HL-60/S4 treated with phorbol 12-myristate 13-acetate at 8.2 ng/mL for 4 days and 3 days (cell line): Measurements from ENCODE around the gene LANCL2.
"Not testable (repeated sequence)": the region's sequence is repeated elsewhere in the genome, so short reads cannot be mapped to it uniquely, and the experiment has no call there.

Source experiments
- in situ Hi-C: fragments of 300-500 bp; cut with MboI; formaldehyde crosslinking; loops from 2 replicates; pipeline ENCODE4 v1.15.0; 2022; ENCODE audit warnings: low sequenced_read_pairs

Gene LANCL2

DNA sequence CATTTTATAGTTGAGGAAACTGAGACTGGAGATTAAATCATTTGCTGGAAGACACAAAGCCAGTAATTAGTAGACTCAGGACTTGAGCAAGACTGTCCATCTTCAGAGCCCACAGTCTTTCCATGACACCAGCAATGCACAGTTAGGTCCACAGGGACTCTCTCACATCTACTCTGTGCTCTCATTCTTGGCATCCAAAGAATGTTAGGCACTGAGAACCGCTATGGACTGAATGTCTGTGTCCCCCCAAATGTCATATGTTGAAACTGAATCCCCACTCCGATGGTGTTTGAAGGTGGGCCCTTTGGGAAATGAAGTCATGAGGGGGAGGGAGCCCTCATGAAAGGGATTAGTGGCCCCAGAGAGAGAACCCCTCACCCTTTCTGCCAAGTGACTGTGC, 100.6 kb downstream of the LANCL2 start:
- in situ Hi-C loops = no loop called here

GRCh38 chr7:55467047-55467593, 102.0 kb downstream of the LANCL2 start:
- in situ Hi-C loops = no loop called here

- in situ Hi-C loops = no loop called here
Observed at GRCh38 chr7:55468495-55468894, 103.4 kb downstream of the LANCL2 start.

DNA sequence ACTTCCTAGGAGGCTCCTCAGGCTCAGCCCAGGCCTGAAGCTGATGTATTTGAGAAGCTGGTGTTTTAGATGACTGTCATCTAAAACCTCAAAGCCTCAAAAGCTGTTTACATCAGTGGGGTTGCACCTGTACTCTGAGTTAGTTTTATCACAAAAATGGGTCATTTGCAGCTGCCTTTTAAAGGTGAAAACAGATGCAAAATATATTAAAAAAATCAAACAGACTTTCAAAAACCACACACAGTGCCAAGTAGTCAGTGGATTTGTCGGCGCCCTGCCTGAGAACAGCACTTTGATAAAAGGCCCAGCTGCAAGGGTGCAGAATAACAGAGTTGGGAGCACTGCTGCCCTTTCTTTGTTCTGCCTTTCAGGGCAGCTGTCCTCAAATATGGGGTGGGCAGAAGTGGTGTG, 104.1 kb downstream of the LANCL2 start:
- in situ Hi-C loops = no loop called here

DNA sequence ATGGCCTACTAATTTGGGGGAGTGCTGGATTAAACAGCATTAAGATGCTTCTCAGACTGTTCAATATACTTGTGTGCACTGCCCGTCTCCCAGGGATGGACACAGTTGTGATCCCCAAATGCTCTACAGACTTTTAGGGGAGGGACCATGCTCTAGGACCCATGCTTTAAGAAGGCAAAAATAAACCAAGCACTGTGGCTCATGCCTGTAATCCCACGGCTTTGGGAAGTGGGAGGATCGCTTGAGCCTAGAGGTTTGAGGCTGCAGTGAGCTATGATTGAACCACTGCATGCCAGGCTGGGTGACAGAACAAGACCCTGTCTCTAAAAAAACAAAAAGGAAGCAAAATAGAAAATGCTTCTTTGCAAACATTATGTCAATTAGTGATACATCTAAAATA, 104.6 kb downstream of the LANCL2 start:
- in situ Hi-C loops = no loop called here

DNA sequence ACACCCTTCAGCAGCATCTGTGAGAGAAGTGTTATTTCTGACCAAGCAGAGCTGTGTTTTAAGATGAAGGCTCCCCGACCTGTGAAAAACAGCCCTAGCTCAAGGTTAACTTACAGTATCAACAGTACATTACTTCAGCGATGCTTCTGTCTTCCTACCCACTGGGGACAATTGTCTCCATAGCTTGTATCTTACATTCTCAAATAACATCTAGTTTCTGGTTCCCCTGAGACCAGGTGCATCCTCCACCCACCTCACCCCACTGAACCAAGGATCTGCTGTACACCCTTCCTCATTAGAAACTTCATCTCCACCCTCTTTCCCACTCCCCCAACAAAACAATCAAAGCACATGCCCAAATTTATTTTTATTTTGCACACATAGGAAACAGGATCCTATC, 105.1 kb downstream of the LANCL2 start:
- in situ Hi-C loops = no loop called here

GRCh38 chr7:55471594-55471993, 106.5 kb downstream of the LANCL2 start:
- in situ Hi-C loops = not testable (repeated sequence)

- in situ Hi-C loops = not testable (repeated sequence)
Observed at GRCh38 chr7:55472406-55472805, 107.3 kb downstream of the LANCL2 start.

DNA sequence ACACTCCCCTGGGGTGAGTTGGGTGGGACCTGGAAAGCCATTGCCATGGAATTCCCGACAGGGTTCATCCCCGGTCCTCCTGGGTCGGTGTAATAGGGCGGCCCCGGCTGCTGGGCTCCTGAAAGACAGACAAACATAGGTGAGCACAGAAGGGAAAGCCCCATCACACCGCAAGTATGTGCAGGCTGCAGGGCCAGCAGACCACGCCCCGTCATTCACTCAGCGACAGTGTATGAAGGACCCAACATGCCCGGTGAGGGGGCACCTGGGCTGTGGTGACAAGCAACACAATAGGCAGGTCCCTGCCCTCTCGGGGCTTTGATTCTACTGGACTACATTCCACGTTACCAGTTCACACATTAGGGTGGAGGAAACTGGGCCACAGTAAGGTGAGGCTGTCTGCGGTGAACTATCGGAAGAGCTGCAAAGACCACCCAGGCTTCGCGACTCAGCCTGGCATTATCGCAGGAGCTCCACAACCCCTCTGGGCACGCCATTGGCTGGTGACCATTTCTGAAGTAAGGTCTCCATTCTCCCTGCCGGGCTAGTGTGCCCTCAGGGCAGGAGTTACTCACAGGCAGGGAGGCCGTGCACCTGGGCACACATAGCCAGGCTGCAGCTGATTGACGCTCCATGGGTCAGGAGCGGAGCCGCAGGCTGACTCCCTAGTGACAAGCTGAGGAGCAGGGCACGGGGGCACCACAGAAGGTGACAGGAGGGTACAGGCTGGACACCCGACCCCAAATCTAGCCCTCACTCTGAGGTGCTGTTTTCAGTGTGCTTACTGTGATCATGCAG, 108.0 kb downstream of the LANCL2 start:
- in situ Hi-C loops = no loop called here

GRCh38 chr7:55473932-55474331, 108.8 kb downstream of the LANCL2 start:
- in situ Hi-C loops = no loop called here

DNA sequence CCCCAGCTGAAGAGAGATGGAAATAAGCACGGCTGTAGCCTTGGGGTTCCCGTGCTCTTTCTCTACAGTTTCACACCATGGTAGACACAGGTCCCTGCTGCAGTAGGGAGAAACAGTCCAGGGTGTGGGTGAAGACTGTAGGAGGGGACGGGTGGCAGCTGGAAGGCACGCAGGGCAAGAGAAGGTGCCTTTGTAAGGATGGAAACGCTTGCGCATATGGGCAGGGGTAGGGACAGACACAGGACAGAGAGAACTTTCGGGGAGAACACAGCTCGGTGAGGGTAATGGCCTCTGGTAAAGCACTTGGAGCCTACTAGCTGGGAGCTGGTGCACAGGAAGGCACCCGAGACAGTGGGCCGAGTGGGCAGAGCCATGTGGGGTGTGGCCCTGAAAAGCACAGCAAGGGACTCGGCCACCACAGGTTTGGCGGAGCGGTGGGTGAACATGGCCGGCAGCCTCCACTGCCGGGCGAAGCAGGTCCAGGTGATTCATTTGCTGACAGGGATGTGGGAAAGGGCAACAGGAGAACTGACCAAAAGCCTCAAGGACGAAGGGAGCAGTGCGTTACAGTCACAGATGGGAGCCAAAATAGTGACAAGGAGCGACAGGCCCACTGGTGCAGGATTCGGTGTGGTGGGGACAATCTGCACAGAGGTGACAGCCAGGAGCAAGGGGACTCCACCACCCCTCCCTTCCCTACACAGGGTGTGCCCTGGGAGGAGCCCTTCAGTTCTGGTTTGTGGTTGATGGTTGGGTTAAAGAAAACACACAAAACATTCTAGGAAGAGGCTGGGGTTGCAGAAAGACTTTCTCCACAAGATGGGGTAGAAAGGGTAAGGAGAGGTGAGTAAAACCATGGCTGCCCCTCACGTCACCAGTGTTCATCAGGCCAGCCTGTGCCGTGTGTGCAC, 110.1 kb downstream of the LANCL2 start:
- in situ Hi-C loops = no loop called here

GRCh38 chr7:55475855-55476803, 111.0 kb downstream of the LANCL2 start:
- in situ Hi-C loops = no loop called here

- in situ Hi-C loops = no loop called here
Observed at GRCh38 chr7:55476852-55477780, 112.0 kb downstream of the LANCL2 start.

DNA sequence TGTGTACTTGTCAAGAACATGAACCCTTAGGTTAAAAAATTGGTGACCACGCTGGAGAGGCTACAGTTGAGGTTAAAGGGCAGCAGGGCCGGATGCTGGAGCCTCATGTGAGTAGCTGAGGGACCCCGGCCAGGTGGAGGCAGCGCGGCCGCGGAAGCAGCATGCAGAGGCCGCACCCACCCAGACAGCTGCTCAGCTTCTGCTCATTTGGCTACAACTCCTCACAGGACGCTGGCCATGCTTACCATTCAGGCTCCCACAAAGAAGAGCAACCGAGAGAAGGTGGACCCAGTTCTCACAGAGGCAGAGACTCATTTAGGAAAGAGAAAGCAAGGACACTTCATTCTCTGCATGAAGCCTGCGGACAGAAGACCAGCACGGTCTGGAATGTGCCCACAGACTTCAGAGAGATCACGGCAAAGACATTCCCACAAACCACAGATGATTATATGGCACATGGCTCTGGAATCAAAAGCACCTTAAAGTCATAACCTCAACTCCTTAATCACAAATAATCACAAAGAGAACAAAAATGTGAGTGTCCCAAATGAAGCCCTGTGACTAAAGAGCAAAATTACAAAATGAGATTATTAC, 112.7 kb downstream of the LANCL2 start:
- in situ Hi-C loops = no loop called here

GRCh38 chr7:55478700-55479099, 113.6 kb downstream of the LANCL2 start:
- in situ Hi-C loops = no loop called here

- in situ Hi-C loops = no loop called here
Observed at GRCh38 chr7:55481155-55481554, 116.0 kb downstream of the LANCL2 start.

- in situ Hi-C loops = no loop called here
Observed at GRCh38 chr7:55483046-55483445, 117.9 kb downstream of the LANCL2 start.
